Naive thymus-derived CD4-positive, alpha-beta T cell (primary cell): ENCODE measurements around the gene INTS12. TPM values are rescaled to one million over a fixed set of nuclear protein-coding genes. Genes with fewer than 3 reads are reported as not detected.
A peak's percentile ranks its signal among the peaks of the same experiment; 100 is the strongest.

Experiments used
- ATAC-seq: fragments of 150-1000 bp; cut with Tn5 transposase; 2 replicates; pipeline ENCODE4 v1.10.0; 2021; ENCODE audit warnings: mild to moderate bottlenecking, moderate library complexity
- CTCF ChIA-PET: fragments of 350-600 bp; sonication (Branson Sonifier 250); formaldehyde crosslinking; loops from one replicate; lab custom pipeline; 2021; ENCODE audit warnings: antibody characterized with exemption; lab: Charles Lee
- POLR2A ChIA-PET: fragments of 350-600 bp; sonication (Branson Sonifier 250); formaldehyde crosslinking; loops from one replicate; lab custom pipeline; 2021; ENCODE audit warnings: antibody characterized with exemption, inconsistent platforms; lab: Charles Lee
- DNase-seq, 9 donors: peaks; one replicate each; pipeline versions ENCODE4 v3.0.0 to v3.0.0-alpha.2; 2020 to 2022; ENCODE audit warnings: mixed read lengths in 1 of 9
- H3K27ac ChIP-seq: one replicate; pipeline ENCODE4 v1.7.0; 2013; ENCODE audit warnings: mild to moderate bottlenecking, low read depth, low read length, moderate library complexity
- H3K27me3 ChIP-seq, 2 donors: one replicate each; pipeline ENCODE4 v1.7.0; 2013; ENCODE audit warnings: low read length in 2 of 2, mild to moderate bottlenecking in 2 of 2, moderate library complexity in 2 of 2; ENCODE audit not compliant: control insufficient read depth in 2 of 2, insufficient read depth in 2 of 2
- H3K36me3 ChIP-seq, 3 experiments: 1 replicate in 2 of 3; 2 replicates in 1 of 3; pipeline ENCODE4 v1.7.0; 2013; ENCODE audit warnings: low read length in 3 of 3, mild to moderate bottlenecking in 3 of 3, moderate library complexity in 1 of 3; ENCODE audit not compliant: insufficient read depth in 3 of 3, control insufficient read depth in 2 of 3
- H3K4me1 ChIP-seq, 2 donors: one replicate each; pipeline ENCODE4 v1.7.0; 2013; ENCODE audit warnings: low read length in 2 of 2, mild to moderate bottlenecking in 2 of 2, moderate library complexity in 1 of 2; ENCODE audit not compliant: control insufficient read depth in 2 of 2, insufficient read depth in 2 of 2
- H3K4me3 ChIP-seq: 2 replicates; pipeline ENCODE4 v1.7.0; 2013; ENCODE audit warnings: mild to moderate bottlenecking, low read length
- H3K9me3 ChIP-seq, 3 experiments: 1 replicate in 2 of 3; 2 replicates in 1 of 3; pipeline ENCODE4 v1.7.0; 2013; ENCODE audit warnings: low read length in 3 of 3; ENCODE audit not compliant: control insufficient read depth in 2 of 3
- H3K27ac Mint-ChIP-seq, 9 donors: one replicate each; pipeline ENCODE4 v1.8.0; 2020 to 2022; ENCODE audit warnings: mixed read lengths in 9 of 9, mild to moderate bottlenecking in 8 of 9, moderate library complexity in 5 of 9, inconsistent platforms in 2 of 9
- H3K27me3 Mint-ChIP-seq, 5 donors: one replicate each; pipeline ENCODE4 v1.8.0; 2021 to 2022; ENCODE audit warnings: mixed read lengths in 5 of 5, mild to moderate bottlenecking in 1 of 5
- H3K36me3 Mint-ChIP-seq, 5 donors: one replicate each; pipeline ENCODE4 v1.8.0; 2020 to 2022; ENCODE audit warnings: mixed read lengths in 5 of 5, mild to moderate bottlenecking in 3 of 5, inconsistent platforms in 1 of 5
- H3K4me1 Mint-ChIP-seq, 7 donors: one replicate each; pipeline ENCODE4 v1.8.0; 2020 to 2022; ENCODE audit warnings: mixed read lengths in 7 of 7, mild to moderate bottlenecking in 3 of 7, inconsistent platforms in 1 of 7
- H3K4me3 Mint-ChIP-seq, 10 donors: one replicate each; pipeline ENCODE4 v1.8.0; 2020 to 2022; ENCODE audit warnings: mild to moderate bottlenecking in 10 of 10, mixed read lengths in 10 of 10, moderate library complexity in 6 of 10, inconsistent platforms in 2 of 10
- H3K9me3 Mint-ChIP-seq, 11 donors: one replicate each; pipeline ENCODE4 v1.8.0; 2020 to 2022; ENCODE audit warnings: mixed read lengths in 11 of 11, mild to moderate bottlenecking in 4 of 11, inconsistent platforms in 1 of 11, moderate library complexity in 1 of 11
- intact Hi-C, 2 donors: fragments of 100-400 bp; cut with micrococcal nuclease; formaldehyde crosslinking; loops; one replicate each; pipeline ENCODE4 v1.15.1; 2023
- polyA plus RNA-seq, 2 donors: library from polyadenylated mRNA; unstranded; fragments of 300-500 nt; fragmentation: Illumina TruSeq; gene quantifications; one replicate each; pipeline ENCODE4 v1.2.3, GENCODE V29; 2021
- total RNA-seq, 6 experiments: library from RNA in 5 of 6; stranded (reverse) in 5 of 6; gene quantifications; 1 replicate in 5 of 6; 2 replicates in 1 of 6; pipeline ENCODE4 v1.2.3 and lab custom pipeline; 2021 to 2026

Gene INTS12
- total and polyA plus RNA-seq, 7 experiments from 2014 or later: 14.8 to 40.9 (median 18.5) TPM

DNA sequence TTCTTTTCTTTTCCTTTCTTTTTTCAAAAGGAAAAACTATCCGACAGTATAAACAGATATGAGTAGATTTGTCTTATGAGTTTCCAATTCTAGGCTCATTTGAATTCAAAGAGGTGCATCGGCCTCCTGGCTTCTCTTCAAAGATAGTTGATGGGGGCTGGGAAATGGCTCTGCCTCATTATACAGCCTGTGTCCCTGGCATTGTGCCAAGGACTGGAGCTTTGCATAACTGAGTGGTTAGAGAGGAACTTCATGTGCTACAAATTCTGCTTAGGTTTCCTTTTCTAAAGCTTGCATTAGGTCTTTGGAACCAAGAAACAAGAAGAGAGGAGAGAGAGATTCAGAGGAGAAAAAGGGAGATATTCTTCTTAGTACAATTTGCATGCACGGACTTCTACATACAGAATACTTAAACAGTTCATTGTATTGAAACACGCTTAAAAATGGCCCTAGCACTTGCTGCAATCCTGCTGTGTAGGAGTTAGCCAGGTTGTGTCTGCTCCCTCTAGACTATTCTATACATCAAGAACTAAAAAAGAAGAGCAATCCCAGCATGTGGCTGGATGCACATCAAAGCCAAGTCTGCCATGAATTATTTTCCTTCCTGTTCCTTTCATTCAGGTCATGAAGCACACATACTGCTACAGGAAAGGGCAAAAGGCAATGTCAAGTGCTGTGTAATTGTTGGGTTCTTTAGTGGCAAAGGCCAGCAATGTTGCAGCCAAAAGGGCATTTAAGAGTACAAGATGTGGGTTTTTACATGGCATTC lies 70.9 kb downstream of the INTS12 start:
- Mint-ChIP-seq H3K27ac (no peak overlapping the region), H3K9me3 (no peaks in the 10 kb centered on the region), H3K27me3 (peaks cover 8 to 26% (median 10%) of the 10 kb centered on the region in 5 donors), H3K4me3 (no peak overlapping the region), H3K36me3 (no peaks in the 10 kb centered on the region), H3K4me1 (peaks cover 0 to 6% (median 4%) of the 10 kb centered on the region in 7 donors)
- ATAC-seq (peak; percentile 31), DNase-seq (peak in 5 of 9 donors; percentile 4 to 25 (median 15))
- Histone ChIP-seq H3K9me3 (no peaks in the 10 kb centered on the region), H3K4me1 (no peaks in the 10 kb centered on the region), H3K36me3 (no peaks in the 10 kb centered on the region), H3K27ac (no peak overlapping the region), H3K4me3 (no peak overlapping the region), H3K27me3 (no peaks in the 10 kb centered on the region)
- intact Hi-C loops: no loop called here
- POLR2A ChIA-PET: no interaction called here
- CTCF ChIA-PET: no interaction called here

DNA sequence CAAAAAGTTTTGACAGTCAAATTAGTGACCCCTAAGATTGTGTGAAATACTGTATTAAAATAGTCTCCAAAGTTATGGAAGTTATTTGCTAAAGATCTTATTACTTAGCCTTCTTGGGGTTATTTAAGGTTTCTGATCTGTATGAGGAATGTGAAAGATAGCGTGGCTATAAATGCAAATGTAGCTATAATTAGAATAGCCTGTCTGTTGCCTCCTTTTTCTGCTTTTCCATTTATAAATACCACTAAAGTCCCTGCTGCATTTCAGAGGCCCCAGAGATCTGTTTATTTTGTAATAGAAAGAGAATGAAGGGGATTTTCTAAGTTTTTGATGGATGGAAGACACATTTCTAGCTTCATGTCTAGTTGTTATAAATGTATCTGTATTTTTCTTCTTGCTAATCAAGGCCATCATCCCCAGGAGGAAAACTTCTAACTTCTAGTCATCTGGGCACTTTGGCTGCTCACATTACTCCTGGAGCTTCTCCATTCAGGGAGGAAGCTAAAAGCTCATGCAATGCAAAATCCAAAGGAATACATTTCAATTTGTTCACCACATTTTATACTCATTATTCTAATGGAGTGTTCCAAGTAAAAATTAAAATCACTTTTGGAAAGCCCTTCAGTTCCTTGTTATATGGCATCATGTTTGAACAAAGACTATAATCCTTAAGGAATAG lies 73.9 kb downstream of the INTS12 start:
- H3K9me3 Mint-ChIP-seq: no peaks in the 10 kb centered on the region
- peaks cover 0 to 11% (median 9%) of the 10 kb centered on the region in 5 donors for H3K27me3 Mint-ChIP-seq
- CTCF ChIA-PET: no interaction called here
- H3K4me1 ChIP-seq: no peaks in the 10 kb centered on the region
- H3K4me3 ChIP-seq: no peak overlapping the region
- H3K36me3 Mint-ChIP-seq: no peaks in the 10 kb centered on the region
- peaks cover 0 to 6% (median 4%) of the 10 kb centered on the region in 7 donors for H3K4me1 Mint-ChIP-seq
- H3K27ac ChIP-seq: no peak overlapping the region
- H3K36me3 ChIP-seq: no peaks in the 10 kb centered on the region
- no peak overlapping the region for H3K27ac Mint-ChIP-seq
- intact Hi-C loops: no loop called here
- ATAC-seq (no peak), DNase-seq (no peak)
- no peaks in the 10 kb centered on the region for H3K9me3 ChIP-seq
- H3K4me3 Mint-ChIP-seq: no peak overlapping the region
- POLR2A ChIA-PET: no interaction called here
- H3K27me3 ChIP-seq: no peaks in the 10 kb centered on the region

DNA sequence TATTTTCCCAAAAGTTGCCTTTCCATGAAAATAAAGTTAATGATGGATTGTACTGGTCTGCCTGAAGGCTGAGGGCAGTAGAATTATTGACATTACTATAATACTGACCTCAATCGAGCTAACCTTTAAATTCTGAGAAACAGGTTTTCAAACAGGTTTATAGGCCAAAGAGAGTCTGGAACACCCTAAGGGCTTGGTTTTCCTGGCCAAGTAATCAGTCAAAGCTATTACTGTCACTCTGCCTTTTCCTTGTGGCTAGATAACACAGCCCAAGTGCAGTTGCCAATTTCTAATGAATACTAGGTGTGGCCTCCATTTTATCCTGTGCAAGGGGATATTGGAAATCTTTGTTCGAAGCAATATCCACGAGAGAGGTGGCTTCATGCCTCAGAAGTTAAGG lies 75.2 kb downstream of the INTS12 start:
- peaks cover 6 to 15% (median 12%) of the 10 kb centered on the region in 5 donors for H3K27me3 Mint-ChIP-seq
- no peaks in the 10 kb centered on the region for H3K27me3 ChIP-seq
- H3K9me3 Mint-ChIP-seq: no peaks in the 10 kb centered on the region
- no peaks in the 10 kb centered on the region for H3K4me1 ChIP-seq
- intact Hi-C loops: loop anchor here in 1 of 2 donors (2.0 kb wide), 1 partner anchor 492 kb away; no protein-coding TSS in a partner anchor
- H3K27ac Mint-ChIP-seq: no peak overlapping the region
- no peak overlapping the region for H3K27ac ChIP-seq
- H3K36me3 Mint-ChIP-seq: no peaks in the 10 kb centered on the region
- POLR2A ChIA-PET: no interaction called here
- no peak overlapping the region for H3K4me3 Mint-ChIP-seq
- H3K4me1 Mint-ChIP-seq: peaks cover 0 to 6% (median 4%) of the 10 kb centered on the region in 7 donors
- H3K4me3 ChIP-seq: no peak overlapping the region
- no peak for ATAC-seq
- no peaks in the 10 kb centered on the region for H3K36me3 ChIP-seq
- no peak for DNase-seq
- CTCF ChIA-PET: no interaction called here
- H3K9me3 ChIP-seq: no peaks in the 10 kb centered on the region

Other genes starting within 250 kb of the INTS12 start
- 10 to 100 TPM; 38.2 to 54.7 (median 48.0) TPM for gene PPA2, start 234.6 kb downstream of the INTS12 start, total RNA-seq
- gene PPA2, start 234.6 kb downstream of the INTS12 start, polyA plus RNA-seq: 100 to 1,000 TPM in 1 of 2 donors, 10 to 100 TPM in 1; 81.2 to 107 TPM
- gene ARHGEF38, start 156.1 kb downstream of the INTS12 start, total RNA-seq: not detected
- under 1 TPM in 1 of 2 donors, not detected in 1; 0.45 TPM for gene ARHGEF38, start 156.1 kb downstream of the INTS12 start, polyA plus RNA-seq
- gene GSTCD, start 95 bp upstream of the INTS12 start, total RNA-seq: 1 to 10 TPM; 5.8 to 9.2 (median 7.5) TPM
- gene GSTCD, start 95 bp upstream of the INTS12 start, polyA plus RNA-seq: 1 to 10 TPM; 3.8 to 4.0 TPM
- gene NPNT, start 186.8 kb upstream of the INTS12 start, total RNA-seq: not detected
- not detected for gene NPNT, start 186.8 kb upstream of the INTS12 start, polyA plus RNA-seq